ENCODE measurements around the gene PRR14.

DNA sequence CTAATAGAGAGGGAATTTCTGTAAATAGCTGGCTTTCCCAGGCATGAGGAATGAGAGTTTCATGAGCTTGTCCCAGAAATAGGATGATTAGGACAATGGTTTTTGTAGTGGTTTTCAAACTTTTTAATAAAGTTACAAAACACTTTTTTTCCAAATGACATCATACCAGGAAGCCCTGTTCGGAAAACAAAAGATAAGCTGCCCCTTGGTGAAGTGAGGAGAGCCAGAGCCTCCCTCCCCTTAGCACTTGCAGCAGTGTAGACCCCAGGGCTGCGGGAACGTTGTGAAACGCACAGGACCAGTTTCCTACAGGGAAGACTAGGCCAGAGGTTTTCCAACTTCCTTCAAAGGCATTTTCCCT, 15.1 kb downstream of the PRR14 start:
- TF ChIP-seq, protein P1, sequence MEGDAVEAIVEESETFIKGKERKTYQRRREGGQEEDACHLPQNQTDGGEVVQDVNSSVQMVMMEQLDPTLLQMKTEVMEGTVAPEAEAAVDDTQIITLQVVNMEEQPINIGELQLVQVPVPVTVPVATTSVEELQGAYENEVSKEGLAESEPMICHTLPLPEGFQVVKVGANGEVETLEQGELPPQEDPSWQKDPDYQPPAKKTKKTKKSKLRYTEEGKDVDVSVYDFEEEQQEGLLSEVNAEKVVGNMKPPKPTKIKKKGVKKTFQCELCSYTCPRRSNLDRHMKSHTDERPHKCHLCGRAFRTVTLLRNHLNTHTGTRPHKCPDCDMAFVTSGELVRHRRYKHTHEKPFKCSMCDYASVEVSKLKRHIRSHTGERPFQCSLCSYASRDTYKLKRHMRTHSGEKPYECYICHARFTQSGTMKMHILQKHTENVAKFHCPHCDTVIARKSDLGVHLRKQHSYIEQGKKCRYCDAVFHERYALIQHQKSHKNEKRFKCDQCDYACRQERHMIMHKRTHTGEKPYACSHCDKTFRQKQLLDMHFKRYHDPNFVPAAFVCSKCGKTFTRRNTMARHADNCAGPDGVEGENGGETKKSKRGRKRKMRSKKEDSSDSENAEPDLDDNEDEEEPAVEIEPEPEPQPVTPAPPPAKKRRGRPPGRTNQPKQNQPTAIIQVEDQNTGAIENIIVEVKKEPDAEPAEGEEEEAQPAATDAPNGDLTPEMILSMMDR (IDR thresholded peaks at IDR 0.05): no peak
- no peak for TF ChIP-seq EZH2 (IDR thresholded peaks at IDR 0.05)
